Suppressor macrophage treated with lipopolysaccharide for 1 hour (primary cell): ENCODE data around the gene TESK2.

ENCODE experiments used
- DNase-seq, 3 donors: peaks; one replicate each; pipeline ENCODE4 v3.0.0-alpha.2; 2020 to 2022

Gene TESK2

DNA sequence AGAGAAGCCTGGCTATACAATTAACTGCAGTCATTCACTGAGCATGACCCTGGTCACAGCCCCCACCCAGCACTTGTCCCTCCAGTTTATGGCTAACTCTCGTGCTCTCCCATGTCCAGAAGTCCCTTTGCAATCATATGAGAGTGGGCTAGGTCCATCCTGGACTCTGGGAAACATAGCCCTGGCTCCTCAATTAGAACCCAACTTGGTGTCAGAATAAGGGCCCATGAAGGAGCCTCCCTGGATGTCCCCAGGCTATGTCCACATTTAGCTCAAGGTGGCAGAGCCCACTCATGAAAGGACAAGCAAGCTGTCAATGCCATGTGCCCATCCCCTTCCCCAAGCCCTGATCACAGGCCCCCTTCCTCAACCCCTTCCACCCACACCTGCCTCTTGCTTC is 191.7 kb downstream of the TESK2 start:
- no peak for DNase-seq

GRCh38 chr1:45297666-45298356 is 193.2 kb downstream of the TESK2 start:
- no peak for DNase-seq
